Activated effector memory CD4-positive, alpha-beta T cell treated with anti-CD3 and anti-CD28 coated beads, Interleukin-2, amount 50 U/mL, for 16 hours (primary cell): ENCODE results near the gene TSPO2.
A peak's percentile ranks its signal among the peaks of the same experiment; 100 is the strongest.

Source experiments
- DNase-seq: peaks from one replicate; pipeline ENCODE4 v3.0.0-alpha.2; 2020

The TSPO2 gene

GRCh38 chr6:41053041-41053440, 10.8 kb downstream of the TSPO2 start, which contains the start of gene APOBEC2:
Gene APOBEC2 (plus strand): TSS chr6:41053202. CDS start chr6:41053348, 146 bp downstream.
- DNase-seq, result no peak

- no peak for DNase-seq
These were observed 12.2 kb downstream of the TSPO2 start for GRCh38 chr6:41054511-41054910.

GRCh38 chr6:41055149-41055548, 12.9 kb downstream of the TSPO2 start:
- no peak for DNase-seq

DNA sequence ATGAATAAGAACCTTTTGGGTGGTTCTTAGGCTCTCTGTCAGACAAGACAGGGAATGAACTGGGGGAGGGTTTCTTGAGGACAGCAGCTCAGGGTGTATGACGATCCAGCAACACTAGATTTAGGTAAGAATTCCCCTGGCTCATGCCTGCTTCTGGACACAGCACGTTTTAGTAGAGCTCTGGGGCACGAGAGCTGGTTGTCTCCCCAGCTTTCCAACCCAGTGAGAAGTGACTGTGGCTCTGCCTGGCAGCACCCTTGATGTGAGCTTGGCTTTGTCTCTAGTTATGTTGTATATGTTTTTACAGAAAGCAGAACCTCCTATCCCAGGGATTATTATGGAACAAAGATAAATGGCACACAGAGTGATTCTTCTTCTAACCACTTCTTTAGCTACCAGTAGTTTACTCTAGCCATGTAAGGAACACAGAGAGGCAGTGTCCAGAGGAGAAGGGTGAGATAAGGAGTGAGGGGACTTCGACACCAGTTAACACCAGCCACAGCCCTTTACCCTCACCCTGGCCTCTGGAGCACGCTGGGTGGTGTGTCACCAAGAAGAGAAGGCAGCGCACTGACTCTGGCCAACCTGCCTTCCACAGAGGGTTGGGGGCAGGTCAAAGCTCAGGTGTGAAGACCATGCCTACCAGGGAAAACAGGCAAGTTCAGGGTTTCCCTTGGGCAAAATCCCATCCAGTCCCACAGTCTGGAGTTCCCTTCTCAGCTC, 14.7 kb downstream of the TSPO2 start:
- DNase-seq, result no peak

DNA sequence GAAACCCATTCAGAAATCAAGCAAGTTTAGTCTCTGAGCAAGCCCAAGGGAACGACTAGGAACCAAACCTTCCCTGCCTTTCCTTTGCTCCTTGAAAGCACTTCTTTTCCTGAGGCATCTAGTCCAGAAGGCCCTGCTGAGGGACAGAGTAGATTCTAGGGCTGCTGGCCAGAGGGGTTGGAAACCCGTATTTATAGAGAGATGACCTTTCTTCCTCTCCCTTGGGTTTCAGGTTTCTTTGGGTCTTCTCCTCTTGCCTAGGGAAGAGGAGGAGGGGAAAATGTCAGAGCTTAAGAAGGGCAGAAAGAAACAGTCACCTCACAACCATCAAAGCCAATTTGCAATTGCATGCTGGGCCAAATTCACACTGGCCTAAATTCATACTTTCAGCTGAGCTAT, 16.5 kb downstream of the TSPO2 start:
- no peak for DNase-seq

- no peak for DNase-seq
These were observed 17.3 kb downstream of the TSPO2 start for GRCh38 chr6:41059556-41059955.

- DNase-seq, result no peak
These were observed 19.0 kb downstream of the TSPO2 start for GRCh38 chr6:41061196-41061726.

- DNase-seq, result no peak
These were observed 19.8 kb downstream of the TSPO2 start for GRCh38 chr6:41062056-41062455.

DNA sequence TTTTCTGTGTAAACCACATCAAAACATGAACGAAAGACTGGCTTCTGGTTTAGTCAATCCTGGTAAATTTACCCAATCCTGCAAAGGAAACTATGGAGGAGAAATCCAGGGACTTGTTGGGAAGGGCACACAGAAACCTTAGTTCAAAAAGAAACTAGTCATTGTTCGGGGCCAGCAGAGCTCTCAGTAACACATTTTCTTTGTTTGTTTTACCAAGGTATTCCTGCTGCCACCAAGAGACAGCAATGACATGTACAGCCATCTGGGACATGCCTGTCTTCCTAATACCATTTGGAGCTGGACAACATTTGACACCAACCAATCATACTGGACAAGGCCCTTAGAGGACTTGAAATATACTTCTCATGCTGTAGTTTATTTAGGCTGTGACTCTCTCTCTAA, 21.6 kb downstream of the TSPO2 start:
- no peak for DNase-seq

DNA sequence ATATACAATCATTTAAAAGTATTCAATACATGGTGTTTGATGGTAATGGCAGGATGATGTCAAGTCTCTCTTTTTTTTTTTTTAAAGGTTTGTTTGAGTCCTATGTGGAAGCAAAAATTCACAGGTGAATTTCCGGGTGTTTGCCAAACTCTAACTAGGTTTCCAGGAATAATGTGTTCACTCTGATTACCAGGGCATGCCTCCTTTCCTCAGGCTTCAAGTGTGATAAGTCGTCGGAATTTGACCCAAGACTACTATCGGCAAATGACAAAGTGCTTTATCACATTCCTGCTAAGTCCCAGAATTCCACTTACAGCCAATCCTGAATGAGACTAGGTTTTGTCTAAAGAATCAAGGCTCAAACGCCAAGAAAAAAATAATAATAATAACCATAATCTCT, 22.6 kb downstream of the TSPO2 start:
- DNase-seq, result no peak

GRCh38 chr6:41065550-41066026, 23.3 kb downstream of the TSPO2 start:
- no peak for DNase-seq

- peak; percentile 87 for DNase-seq
These were observed 24.6 kb downstream of the TSPO2 start for GRCh38 chr6:41066867-41067304.

GRCh38 chr6:41071501-41071922, 29.2 kb downstream of the TSPO2 start:
- DNase-seq, result peak; percentile 91

- DNase-seq, result peak; percentile 100
These were observed 29.9 kb downstream of the TSPO2 start, which contains the start of gene OARD1 for GRCh38 chr6:41071923-41072835. Gene OARD1 (minus strand): TSS chr6:41072356. CDS start chr6:41071634, 722 bp downstream.

DNA sequence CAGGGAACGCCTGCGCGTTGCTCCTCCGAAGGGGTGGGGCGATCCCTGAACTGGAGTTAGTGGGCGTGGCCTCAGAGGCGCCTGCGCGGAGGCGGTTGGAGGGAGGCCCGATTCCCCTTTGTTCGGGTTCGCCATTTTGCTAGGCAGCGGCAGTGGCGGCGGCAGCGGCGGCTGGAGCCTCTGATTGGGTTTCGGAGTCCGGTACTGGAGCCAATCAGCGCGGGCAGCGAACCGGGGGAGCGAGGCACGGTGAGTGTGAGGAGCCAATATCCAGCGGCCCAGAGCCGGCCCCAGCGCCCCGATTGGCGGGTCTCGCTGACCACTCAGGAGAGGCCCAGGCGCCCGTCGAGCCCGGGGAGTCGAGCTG, 30.6 kb downstream of the TSPO2 start, which contains the start of gene NFYA:
NFYA (plus strand) TSS at position 139 of the 367 bp plus-strand sequence. CDS start 6,116 bp downstream, outside the sequence.
- peak; percentile 100 for DNase-seq

DNA sequence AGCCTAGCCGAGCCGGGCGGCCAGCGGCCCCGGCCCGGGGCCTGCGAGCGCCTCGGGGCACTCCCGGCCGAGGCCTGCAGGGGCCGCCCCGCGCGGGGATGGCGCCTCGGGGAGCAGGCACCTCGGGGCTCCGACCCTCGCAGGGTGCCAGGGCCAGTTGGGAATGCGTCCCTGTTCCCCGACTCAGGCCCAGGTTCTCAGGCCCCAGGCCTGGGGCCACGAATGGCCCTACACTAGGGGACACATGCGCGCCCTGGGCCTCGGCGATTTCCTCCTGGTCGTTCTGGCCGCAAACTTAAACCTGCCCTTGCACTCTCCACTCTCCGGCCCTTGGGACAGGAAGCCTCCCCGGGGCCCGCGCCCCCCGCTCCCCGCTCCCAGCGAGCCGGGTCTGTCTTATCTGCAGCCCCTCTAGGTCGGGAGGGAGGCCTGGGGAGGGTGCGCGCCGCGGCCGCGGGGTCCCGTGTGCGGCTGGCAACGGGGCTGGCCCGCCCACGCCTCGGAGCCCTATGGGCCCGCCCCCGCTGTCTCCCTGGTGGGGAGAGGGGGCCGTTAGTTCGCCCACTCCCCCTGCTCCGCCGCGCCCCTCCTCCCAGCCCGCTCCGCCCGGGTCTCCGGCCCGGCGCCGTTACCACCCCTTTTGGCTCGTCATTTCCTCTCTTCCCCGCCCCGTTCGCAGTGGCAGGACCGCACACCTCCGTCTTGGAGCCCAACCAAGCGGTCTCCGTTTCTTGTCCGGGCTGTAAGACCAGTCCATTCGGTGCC, 31.1 kb downstream of the TSPO2 start:
- DNase-seq, result peak; percentile 93

GRCh38 chr6:41073968-41074691, 31.9 kb downstream of the TSPO2 start:
- DNase-seq, result no peak

DNA sequence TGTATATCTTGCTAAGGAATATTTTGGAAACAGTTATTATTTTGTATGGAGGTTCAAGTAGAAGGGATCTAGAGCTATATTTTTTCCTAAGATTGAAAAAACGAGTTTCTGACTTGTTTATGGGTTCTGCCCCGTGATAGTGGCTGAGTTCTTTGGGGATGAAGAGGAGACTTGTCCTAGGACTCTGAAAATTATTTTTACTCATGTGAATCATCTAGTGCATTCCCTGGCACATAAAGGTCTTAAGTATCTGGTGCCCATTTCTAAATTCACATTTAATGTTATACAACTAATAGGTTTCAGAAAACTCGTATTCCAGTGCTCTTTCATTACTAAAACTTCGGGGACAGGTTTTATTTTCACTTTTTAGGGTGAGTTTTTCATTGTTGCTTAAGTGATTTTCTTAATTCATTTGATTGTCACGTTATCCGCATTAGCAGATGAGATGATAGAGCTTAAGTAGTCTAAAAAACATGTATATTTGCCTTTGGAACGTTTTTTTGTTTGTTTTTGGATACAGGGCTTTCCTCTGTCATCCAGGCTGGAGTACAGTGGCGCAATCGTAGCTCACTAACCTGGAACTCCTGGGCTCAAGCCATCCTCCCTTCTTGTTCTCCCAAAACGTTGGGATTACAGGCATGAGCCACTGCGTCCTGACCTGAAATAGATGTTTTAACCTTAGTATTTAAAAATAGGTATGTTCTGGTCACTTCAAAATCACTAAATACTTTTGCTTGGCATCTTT, 32.6 kb downstream of the TSPO2 start:
- no peak for DNase-seq

- DNase-seq, result no peak
These were observed 33.7 kb downstream of the TSPO2 start for GRCh38 chr6:41075651-41076626.

- no peak for DNase-seq
These were observed 35.3 kb downstream of the TSPO2 start for GRCh38 chr6:41077536-41077935.
